HFFc6 (cell line): ENCODE measurements around the gene TTC4. TPM values are rescaled to one million over a fixed set of nuclear protein-coding genes. Genes with fewer than 3 reads are reported as not detected.

Source experiments
- DNase-seq: peaks from one replicate; pipeline ENCODE4 v3.0.0-alpha.2; 2018
- H3K27ac Mint-ChIP-seq: 2 replicates; pipeline ENCODE4 v1.8.0; 2020; ENCODE audit warnings: mild to moderate bottlenecking, mixed read lengths
- H3K27me3 Mint-ChIP-seq: 2 replicates; pipeline ENCODE4 v1.8.0; 2021; ENCODE audit warnings: mild to moderate bottlenecking, moderate library complexity, mixed read lengths; ENCODE audit not compliant: insufficient read depth
- H3K36me3 Mint-ChIP-seq: 2 replicates; pipeline ENCODE4 v1.8.0; 2021; ENCODE audit warnings: low read depth, mixed read lengths
- H3K4me1 Mint-ChIP-seq: 2 replicates; pipeline ENCODE4 v1.8.0; 2020; ENCODE audit warnings: low read depth, mixed read lengths
- H3K4me3 Mint-ChIP-seq: 2 replicates; pipeline ENCODE4 v1.8.0; 2020; ENCODE audit warnings: mild to moderate bottlenecking, moderate library complexity, mixed read lengths
- H3K9me3 Mint-ChIP-seq: 2 replicates; pipeline ENCODE4 v1.8.0; 2020; ENCODE audit warnings: mild to moderate bottlenecking, mixed read lengths
- total RNA-seq, 6 experiments: library from RNA; stranded (reverse); fragmentation: NEBNext Ultra II Directional; extraction: Animal tissue kit (Norgen Biotek cat#: 25700); gene quantifications; 2 replicates in 1 of 6; 3 replicates in 5 of 6; pipeline ENCODE4 v1.2.3, GENCODE V29; 2021
- TF ChIP-seq, protein P1 (sequence below): fragments of 200-600 bp; sonication (generic); IDR thresholded peaks from 2 replicates; pipeline ENCODE4 v1.5.0; 2021; ENCODE audit warnings: antibody characterized with exemption, mild to moderate bottlenecking

Gene TTC4
- total RNA-seq, 6 experiments from 2014 or later = 20.1 to 31.5 (median 28.2) TPM

DNA sequence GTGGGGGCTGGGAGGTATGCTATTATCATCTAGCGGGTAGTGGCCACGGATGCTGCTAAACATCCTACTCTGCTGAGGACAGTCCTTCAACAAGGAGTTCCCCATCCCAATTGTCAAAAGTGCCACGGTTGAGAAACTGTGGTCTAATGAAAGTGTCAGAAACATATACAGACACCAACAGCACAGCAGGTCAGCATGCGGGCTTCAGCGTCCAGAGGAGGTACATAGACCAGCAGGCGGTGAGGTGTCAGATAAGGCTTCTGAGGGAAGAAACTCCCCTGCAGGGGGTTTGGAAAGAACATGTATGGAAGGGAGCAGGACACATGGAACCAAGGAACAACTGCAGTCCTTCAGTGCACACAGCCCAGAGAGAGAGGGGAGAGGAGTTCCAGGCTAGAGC, 4.8 kb upstream of the TTC4 start:
- H3K27ac Mint-ChIP-seq = no peak overlapping the region
- H3K27me3 Mint-ChIP-seq = peaks cover 32% of the 10 kb centered on the region
- no peaks in the 10 kb centered on the region for H3K36me3 Mint-ChIP-seq
- DNase-seq = no peak
- H3K9me3 Mint-ChIP-seq = no peaks in the 10 kb centered on the region
- H3K4me3 Mint-ChIP-seq = no peak overlapping the region
- H3K4me1 Mint-ChIP-seq = peaks cover 12% of the 10 kb centered on the region
- TF ChIP-seq, protein P1, sequence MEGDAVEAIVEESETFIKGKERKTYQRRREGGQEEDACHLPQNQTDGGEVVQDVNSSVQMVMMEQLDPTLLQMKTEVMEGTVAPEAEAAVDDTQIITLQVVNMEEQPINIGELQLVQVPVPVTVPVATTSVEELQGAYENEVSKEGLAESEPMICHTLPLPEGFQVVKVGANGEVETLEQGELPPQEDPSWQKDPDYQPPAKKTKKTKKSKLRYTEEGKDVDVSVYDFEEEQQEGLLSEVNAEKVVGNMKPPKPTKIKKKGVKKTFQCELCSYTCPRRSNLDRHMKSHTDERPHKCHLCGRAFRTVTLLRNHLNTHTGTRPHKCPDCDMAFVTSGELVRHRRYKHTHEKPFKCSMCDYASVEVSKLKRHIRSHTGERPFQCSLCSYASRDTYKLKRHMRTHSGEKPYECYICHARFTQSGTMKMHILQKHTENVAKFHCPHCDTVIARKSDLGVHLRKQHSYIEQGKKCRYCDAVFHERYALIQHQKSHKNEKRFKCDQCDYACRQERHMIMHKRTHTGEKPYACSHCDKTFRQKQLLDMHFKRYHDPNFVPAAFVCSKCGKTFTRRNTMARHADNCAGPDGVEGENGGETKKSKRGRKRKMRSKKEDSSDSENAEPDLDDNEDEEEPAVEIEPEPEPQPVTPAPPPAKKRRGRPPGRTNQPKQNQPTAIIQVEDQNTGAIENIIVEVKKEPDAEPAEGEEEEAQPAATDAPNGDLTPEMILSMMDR = no peak

DNA sequence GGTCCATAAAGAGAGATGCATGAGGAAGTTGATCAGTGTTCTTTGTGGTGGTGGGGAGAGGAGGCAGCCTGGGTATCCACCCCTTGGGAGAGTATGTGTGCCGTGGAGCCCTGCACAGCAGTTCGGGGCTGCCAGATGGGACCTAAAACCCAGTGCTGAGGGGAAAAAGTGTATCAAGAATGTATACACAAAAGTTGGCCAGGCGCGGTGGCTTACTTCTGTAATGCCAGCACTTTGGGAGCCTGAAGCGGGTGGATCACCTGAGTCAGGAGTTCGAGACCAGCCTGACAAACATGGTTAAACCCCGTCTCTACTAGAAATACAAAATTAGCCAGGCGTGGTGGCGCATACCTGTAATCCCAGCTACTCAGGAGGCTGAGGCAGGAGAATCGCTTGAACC, 4.1 kb upstream of the TTC4 start:
- Mint-ChIP-seq H3K4me1 (peaks cover 18% of the 10 kb centered on the region), H3K36me3 (no peaks in the 10 kb centered on the region), H3K9me3 (no peaks in the 10 kb centered on the region), H3K27me3 (peaks cover 32% of the 10 kb centered on the region), H3K4me3 (no peak overlapping the region), H3K27ac (no peak overlapping the region)
- DNase-seq = no peak
- TF ChIP-seq, protein P1 = no peak

- H3K4me3 Mint-ChIP-seq = peak overlapping the region; percentile 92
- no peak for DNase-seq
- H3K9me3 Mint-ChIP-seq = no peaks in the 10 kb centered on the region
- peak overlapping the region; percentile 94 for H3K27ac Mint-ChIP-seq
- H3K36me3 Mint-ChIP-seq = peaks cover 16% of the 10 kb centered on the region; the same call in 1 of the 2 replicates
- TF ChIP-seq, protein P1 = no peak
- H3K27me3 Mint-ChIP-seq = peaks cover 20% of the 10 kb centered on the region
- peaks cover 38% of the 10 kb centered on the region for H3K4me1 Mint-ChIP-seq
These were observed 674 bp upstream of the TTC4 start for GRCh38 chr1:54714881-54715492.

GRCh38 chr1:54716299-54717047, 812 bp downstream of the TTC4 start:
- Mint-ChIP-seq H3K36me3 (peaks cover 16% of the 10 kb centered on the region; the same call in 1 of the 2 replicates), H3K4me1 (peaks cover 40% of the 10 kb centered on the region), H3K27ac (peak overlapping the region; percentile 94), H3K9me3 (no peaks in the 10 kb centered on the region), H3K27me3 (peaks cover 11% of the 10 kb centered on the region), H3K4me3 (peak overlapping the region; percentile 92)
- peak; percentile 67 for DNase-seq
- TF ChIP-seq, protein P1 = no peak

- Mint-ChIP-seq H3K27ac (no peak overlapping the region), H3K9me3 (no peaks in the 10 kb centered on the region), H3K4me1 (peaks cover 31% of the 10 kb centered on the region), H3K4me3 (no peak overlapping the region), H3K27me3 (no peaks in the 10 kb centered on the region), H3K36me3 (peaks cover 36% of the 10 kb centered on the region; the same call in 1 of the 2 replicates)
- TF ChIP-seq, protein P1 = no peak
- peak; percentile 7 for DNase-seq
These were observed 6.1 kb downstream of the TTC4 start for GRCh38 chr1:54721719-54722118.
